Activated CD4-positive, alpha-beta T cell treated with anti-CD3 and anti-CD28 coated beads for 24 hours (primary cell): Measurements from ENCODE around the gene PROKR2.

Source experiments
- DNase-seq, 2 donors: peaks; one replicate each; pipeline ENCODE4 v3.0.0-alpha.2; 2020; ENCODE audit warnings: low read depth in 2 of 2

PROKR2 gene

DNA sequence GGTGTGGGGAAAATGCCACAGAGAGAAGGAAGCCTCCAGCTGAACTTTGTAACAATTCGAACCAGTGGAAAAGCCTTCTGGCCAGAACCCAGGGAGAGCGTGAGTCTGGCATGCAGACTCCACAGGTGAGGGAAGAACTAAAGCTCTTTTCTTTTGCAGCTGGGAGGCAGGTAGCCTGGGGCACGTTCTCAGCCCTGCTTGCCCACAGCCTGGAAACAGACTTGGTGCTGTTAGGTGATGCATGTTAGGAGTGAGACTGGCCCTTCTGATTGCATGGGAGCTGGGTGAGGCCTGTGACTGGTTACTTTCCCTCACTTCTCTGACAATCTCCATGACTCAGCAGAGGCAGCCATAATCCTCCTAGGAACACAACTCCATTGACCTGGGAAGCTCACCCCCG lies 34.2 kb downstream of the PROKR2 start:
- DNase-seq = no peak

DNA sequence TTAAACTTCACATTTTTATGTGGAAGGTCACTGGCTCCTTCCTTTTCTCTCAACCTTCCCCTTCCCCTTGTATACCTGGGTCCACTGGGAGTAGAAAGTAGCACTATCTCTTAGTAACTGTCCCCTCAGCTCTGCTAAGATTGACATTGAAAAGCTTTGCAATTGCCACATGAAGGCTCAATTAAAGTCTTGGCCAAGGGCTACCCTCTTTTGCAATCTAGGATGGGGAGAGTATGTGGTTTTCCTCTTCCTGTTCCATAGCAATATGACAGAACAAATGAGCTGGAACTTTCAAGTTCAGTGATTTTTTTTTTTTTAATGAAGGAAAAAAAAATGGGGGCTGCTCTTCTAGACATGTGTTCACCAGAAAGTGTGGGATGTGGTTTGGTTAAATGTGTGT lies 37.1 kb downstream of the PROKR2 start:
- DNase-seq = no peak

DNA sequence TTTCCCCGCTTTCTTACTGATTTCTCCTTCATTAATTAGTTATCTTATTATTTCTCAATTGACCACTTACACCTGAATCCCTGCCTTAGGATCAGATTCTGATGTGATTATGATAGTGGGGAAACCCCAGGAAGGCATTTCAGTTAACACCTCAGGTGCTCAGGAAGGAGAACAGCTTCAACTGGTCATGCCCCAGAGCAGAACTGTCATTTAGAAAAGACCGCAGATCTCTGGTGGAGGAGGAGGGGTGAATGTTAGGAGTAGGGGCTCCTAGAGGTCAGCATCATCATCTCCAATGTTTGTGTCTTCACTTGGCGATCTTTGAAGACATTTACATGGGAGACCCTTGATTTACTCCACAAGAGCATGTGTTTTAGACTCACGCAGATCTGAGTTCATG lies 44.5 kb downstream of the PROKR2 start:
- no peak for DNase-seq

- DNase-seq = no peak
Observed at GRCh38 chr20:5270603-5271002, 46.2 kb downstream of the PROKR2 start.

DNA sequence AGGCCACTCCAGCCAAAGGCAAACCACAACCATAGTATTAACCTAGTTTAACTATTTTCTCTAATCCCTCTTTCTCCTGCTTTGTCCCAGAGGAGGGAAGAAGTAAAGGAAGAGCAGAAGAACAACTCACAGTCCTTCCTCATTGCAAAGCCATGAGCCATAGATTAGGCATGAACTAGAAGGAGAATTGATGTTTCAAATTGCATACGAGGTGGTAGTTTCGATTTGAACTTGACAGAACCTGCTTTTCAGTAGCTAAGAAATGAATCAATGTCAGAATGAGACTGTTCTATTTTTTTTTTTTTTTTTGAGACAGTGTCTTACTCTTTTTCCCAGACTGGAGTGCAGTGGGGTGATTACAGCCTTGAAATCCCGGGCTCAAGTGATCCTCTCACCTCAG lies 48.3 kb downstream of the PROKR2 start:
- DNase-seq = no peak

GRCh38 chr20:5267092-5267491 lies 49.7 kb downstream of the PROKR2 start:
- no peak for DNase-seq
